CD14-positive monocyte (primary cell): ENCODE measurements around the gene KIF26B. TPM values are rescaled to one million over a fixed set of nuclear protein-coding genes. Genes with fewer than 3 reads are reported as not detected.

Source experiments
- DNase-seq, 3 donors: peaks; one replicate each; pipeline ENCODE4 v3.0.0-alpha.2; 2011 to 2022
- H2AFZ ChIP-seq: 2 replicates; pipeline ENCODE4 v1.6.0; 2012; ENCODE audit warnings: mild to moderate bottlenecking, low read depth, low read length, inconsistent platforms; ENCODE audit not compliant: insufficient read depth, poor library complexity, severe bottlenecking
- H3K27ac ChIP-seq, 2 donors: 1 replicate in 1 of 2; 2 replicates in 1 of 2; pipeline ENCODE4 v1.5.1; 2012 to 2013; ENCODE audit warnings: low read length in 2 of 2, control low read depth in 1 of 2, inconsistent platforms in 1 of 2, low read depth in 1 of 2, mild to moderate bottlenecking in 1 of 2
- H3K27me3 ChIP-seq, 2 donors: one replicate each; pipeline versions ENCODE4 v1.6.0 to v1.6.1; 2011 to 2013; ENCODE audit warnings: low read length in 2 of 2; ENCODE audit not compliant: control insufficient read depth in 2 of 2, insufficient read depth in 2 of 2
- H3K36me3 ChIP-seq, 2 donors: replicated peaks in 1 of 2; 1 replicate in 1 of 2; 2 replicates in 1 of 2; pipeline versions ENCODE4 v1.5.1 to v1.6.1; 2012 to 2013; ENCODE audit warnings: low read length in 2 of 2, control low read depth in 1 of 2, inconsistent platforms in 1 of 2, mild to moderate bottlenecking in 1 of 2; ENCODE audit not compliant: insufficient read depth in 2 of 2, control insufficient read depth in 1 of 2
- H3K4me1 ChIP-seq, 2 donors: 1 replicate in 1 of 2; 2 replicates in 1 of 2; pipeline versions ENCODE4 v1.5.1 to v1.6.1; 2012 to 2013; ENCODE audit warnings: low read length in 2 of 2, control low read depth in 1 of 2, inconsistent platforms in 1 of 2, mild to moderate bottlenecking in 1 of 2, moderate library complexity in 1 of 2; ENCODE audit not compliant: insufficient read depth in 2 of 2, control insufficient read depth in 1 of 2
- H3K4me2 ChIP-seq: replicated peaks from 2 replicates; pipeline ENCODE3; 2012; ENCODE audit warnings: low read length, moderate library complexity, mild to moderate bottlenecking; ENCODE audit not compliant: poor library complexity, severe bottlenecking; ENCODE audit errors: extremely low read depth
- H3K4me3 ChIP-seq, 3 experiments: fragments of 200-600 bp in 1 of 3; sonication (generic) in 1 of 3; replicated peaks in 1 of 3; 1 replicate in 2 of 3; 2 replicates in 1 of 3; pipeline ENCODE4 v1.5.1; 2011 to 2013; ENCODE audit warnings: low read length in 3 of 3, mild to moderate bottlenecking in 3 of 3, control low read depth in 2 of 3, low read depth in 2 of 3, inconsistent platforms in 1 of 3, moderate library complexity in 1 of 3
- H3K79me2 ChIP-seq: 2 replicates; pipeline ENCODE4 v1.6.0; 2012; ENCODE audit warnings: mild to moderate bottlenecking, control low read depth, inconsistent platforms, low read length, moderate library complexity; ENCODE audit not compliant: insufficient read depth
- H3K9ac ChIP-seq: 2 replicates; pipeline ENCODE4 v1.6.0; 2017; ENCODE audit warnings: low read length, mild to moderate bottlenecking; ENCODE audit not compliant: insufficient read depth, poor library complexity, severe bottlenecking
- H3K9me3 ChIP-seq, 2 donors: replicated peaks in 1 of 2; 1 replicate in 1 of 2; 2 replicates in 1 of 2; pipeline versions ENCODE4 v1.5.1 to v1.6.1; 2012 to 2013; ENCODE audit warnings: low read length in 2 of 2, control low read depth in 1 of 2; ENCODE audit not compliant: control insufficient read depth in 1 of 2, insufficient read depth in 1 of 2
- H4K20me1 ChIP-seq: 2 replicates; pipeline ENCODE4 v1.6.0; 2012; ENCODE audit warnings: mild to moderate bottlenecking, low read length, control low read depth, moderate library complexity; ENCODE audit not compliant: insufficient read depth
- H3K27ac Mint-ChIP-seq, 7 donors: one replicate each; pipeline ENCODE4 v1.8.0; 2020; ENCODE audit warnings: mild to moderate bottlenecking in 7 of 7, mixed read lengths in 7 of 7, moderate library complexity in 6 of 7, inconsistent platforms in 2 of 7
- H3K27me3 Mint-ChIP-seq, 3 donors: one replicate each; pipeline ENCODE4 v1.8.0; 2021 to 2022; ENCODE audit warnings: low read depth in 3 of 3, mild to moderate bottlenecking in 3 of 3, mixed read lengths in 3 of 3, moderate library complexity in 3 of 3, inconsistent platforms in 1 of 3
- H3K36me3 Mint-ChIP-seq, 2 donors: one replicate each; pipeline ENCODE4 v1.8.0; 2020; ENCODE audit warnings: mixed read lengths in 2 of 2, inconsistent platforms in 1 of 2, mild to moderate bottlenecking in 1 of 2
- H3K4me1 Mint-ChIP-seq: one replicate; pipeline ENCODE4 v1.8.0; 2020; ENCODE audit warnings: mild to moderate bottlenecking, mixed read lengths
- H3K4me3 Mint-ChIP-seq, 2 donors: one replicate each; pipeline ENCODE4 v1.8.0; 2020; ENCODE audit warnings: mild to moderate bottlenecking in 2 of 2, mixed read lengths in 2 of 2, moderate library complexity in 1 of 2
- H3K9me3 Mint-ChIP-seq, 7 donors: one replicate each; pipeline ENCODE4 v1.8.0; 2020 to 2022; ENCODE audit warnings: mixed read lengths in 7 of 7, mild to moderate bottlenecking in 6 of 7, moderate library complexity in 6 of 7, inconsistent platforms in 2 of 7
- CTCF ChIP-seq: fragments of 200-600 bp; IDR thresholded peaks from one replicate; pipeline ENCODE4 v1.8.0; 2022; ENCODE audit warnings: antibody characterized with exemption, mild to moderate bottlenecking
- WGBS: methylation state at CpG from one replicate; pipeline ENCODE4 v1.1.5; 2013; ENCODE audit warnings: missing lambda C conversion rate; ENCODE audit not compliant: insufficient coverage; 5-methylcytosine and 5-hydroxymethylcytosine counted together
- intact Hi-C, 2 donors: fragments of 100-400 bp; cut with micrococcal nuclease; formaldehyde crosslinking; loops; one replicate each; pipeline versions ENCODE4 v1.15.0 to v1.15.1; 2023
- polyA plus RNA-seq, 3 donors: library from polyadenylated mRNA; depleted of rRNA in 1 of 3; unstranded in 2 of 3; stranded (reverse) in 1 of 3; fragments of 300-500 nt in 2 of 3; fragments of >200 nt in 1 of 3; fragmentation: Illumina TruSeq in 2 of 3; gene quantifications; 1 replicate in 2 of 3; 2 replicates in 1 of 3; pipeline ENCODE4 v1.2.3, GENCODE V29; 2012 to 2021

KIF26B gene
- polyA plus RNA-seq, 3 donors = 0.01 to 0.05 TPM; not detected in 1

DNA sequence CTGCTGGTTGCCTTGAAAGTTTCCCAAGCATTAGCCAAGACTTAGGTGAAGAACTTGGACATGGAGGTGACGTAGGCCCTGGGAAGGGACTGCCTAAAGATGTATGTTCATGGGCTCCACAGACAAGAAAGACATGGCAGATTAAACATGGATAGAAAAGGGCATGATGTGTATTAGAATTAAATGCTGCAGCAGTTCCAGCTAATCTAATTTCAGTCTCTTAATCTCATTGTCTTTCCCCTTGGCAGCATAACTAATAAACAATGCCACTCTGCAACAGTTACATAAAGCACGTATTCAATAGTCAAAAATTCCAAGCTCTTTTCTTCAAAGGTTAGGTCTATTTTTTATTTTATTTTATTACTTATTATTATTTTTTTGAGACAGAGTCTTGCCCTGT is 251.6 kb downstream of the KIF26B start:
- TF ChIP-seq CTCF = no peak
- Mint-ChIP-seq H3K4me1 (peaks cover 2% of the 10 kb centered on the region), H3K36me3 (no peaks in the 10 kb centered on the region), H3K9me3 (peaks cover 0 to 3% (median 0%) of the 10 kb centered on the region in 7 donors), H3K27me3 (peaks cover 0 to 10% (median 3%) of the 10 kb centered on the region in 3 donors), H3K4me3 (no peak overlapping the region), H3K27ac (no peak overlapping the region)
- Histone ChIP-seq H2AFZ (no peak overlapping the region), H3K27me3 (no peaks in the 10 kb centered on the region), H3K4me2 (no peak overlapping the region), H3K4me1 (no peaks in the 10 kb centered on the region), H3K27ac (no peak overlapping the region), H3K9me3 (no peaks in the 10 kb centered on the region), H4K20me1 (no peaks in the 10 kb centered on the region), H3K79me2 (no peaks in the 10 kb centered on the region), H3K4me3 (no peak overlapping the region), H3K9ac (no peak overlapping the region), H3K36me3 (no peaks in the 10 kb centered on the region)
- DNase-seq = no peak
- WGBS = no CpG with 5 or more reads among the region's 2 CpGs
- intact Hi-C loops = no loop called here

- Histone ChIP-seq H3K4me1 (no peaks in the 10 kb centered on the region), H3K36me3 (no peaks in the 10 kb centered on the region), H3K27ac (no peak overlapping the region), H3K27me3 (no peaks in the 10 kb centered on the region), H4K20me1 (no peaks in the 10 kb centered on the region), H3K9me3 (no peaks in the 10 kb centered on the region), H3K79me2 (no peaks in the 10 kb centered on the region), H2AFZ (no peak overlapping the region), H3K4me3 (no peak overlapping the region), H3K4me2 (no peak overlapping the region), H3K9ac (no peak overlapping the region)
- Mint-ChIP-seq H3K36me3 (no peaks in the 10 kb centered on the region), H3K9me3 (peaks cover 0 to 3% (median 0%) of the 10 kb centered on the region in 7 donors), H3K4me1 (peaks cover 2% of the 10 kb centered on the region), H3K27ac (no peak overlapping the region), H3K4me3 (no peak overlapping the region), H3K27me3 (peaks cover 0 to 7% (median 3%) of the 10 kb centered on the region in 3 donors)
- WGBS = 100% methylated on average over 1 of the region's 2 CpGs
- intact Hi-C loops = no loop called here
- no peak for DNase-seq
- TF ChIP-seq CTCF = no peak
Measured at GRCh38 chr1:245407983-245408382, 253.2 kb downstream of the KIF26B start.
